HEK293T (cell line): ENCODE measurements around the gene ZNF148.

Experiments used
- ARNT ChIP-seq: fragments of 450-650 bp; IDR thresholded peaks from 2 replicates; pipeline ENCODE4 v1.6.1; 2017; ENCODE audit warnings: mild to moderate bottlenecking
- ELF4 ChIP-seq: fragments of 450-650 bp; IDR thresholded peaks from 2 replicates; pipeline ENCODE4 v1.6.1; 2017; ENCODE audit warnings: antibody characterized with exemption
- FOXM1 ChIP-seq: fragments of 450-650 bp; IDR thresholded peaks from 2 replicates; pipeline ENCODE4 v1.6.1; 2017; ENCODE audit warnings: mild to moderate bottlenecking, borderline replicate concordance
- L3MBTL2 ChIP-seq: fragments of 450-650 bp; conservative IDR thresholded peaks from 2 replicates; pipeline ENCODE4 v1.6.1; 2016; ENCODE audit warnings: mild to moderate bottlenecking
- NFRKB ChIP-seq: fragments of 450-650 bp; IDR thresholded peaks from 2 replicates; pipeline ENCODE4 v1.6.1; 2016; ENCODE audit warnings: mild to moderate bottlenecking, moderate library complexity
- SUZ12 ChIP-seq: fragments of 450-650 bp; IDR thresholded peaks from 2 replicates; pipeline ENCODE4 v1.6.1; 2016; ENCODE audit warnings: mild to moderate bottlenecking
- TF ChIP-seq, protein P1 (sequence below): fragments of 450-650 bp; IDR thresholded peaks from 2 replicates; pipeline ENCODE4 v1.6.1; 2016

- no peak for TF ChIP-seq ELF4
- TF ChIP-seq L3MBTL2 = no peak
- no peak for TF ChIP-seq SUZ12
- TF ChIP-seq FOXM1 = no peak
- TF ChIP-seq ARNT = no peak
- TF ChIP-seq NFRKB = no peak
- TF ChIP-seq, protein P1, sequence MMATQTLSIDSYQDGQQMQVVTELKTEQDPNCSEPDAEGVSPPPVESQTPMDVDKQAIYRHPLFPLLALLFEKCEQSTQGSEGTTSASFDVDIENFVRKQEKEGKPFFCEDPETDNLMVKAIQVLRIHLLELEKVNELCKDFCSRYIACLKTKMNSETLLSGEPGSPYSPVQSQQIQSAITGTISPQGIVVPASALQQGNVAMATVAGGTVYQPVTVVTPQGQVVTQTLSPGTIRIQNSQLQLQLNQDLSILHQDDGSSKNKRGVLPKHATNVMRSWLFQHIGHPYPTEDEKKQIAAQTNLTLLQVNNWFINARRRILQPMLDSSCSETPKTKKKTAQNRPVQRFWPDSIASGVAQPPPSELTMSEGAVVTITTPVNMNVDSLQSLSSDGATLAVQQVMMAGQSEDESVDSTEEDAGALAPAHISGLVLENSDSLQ = no peak
Measured at GRCh38 chr3:125212091-125212508, 163.0 kb downstream of the ZNF148 start.
